WTC11 (cell line): ENCODE results near the gene CITED4. TPM values are rescaled to one million over a fixed set of nuclear protein-coding genes. Genes with fewer than 3 reads are reported as not detected.
A peak's percentile ranks its signal among the peaks of the same experiment; 100 is the strongest.

Experiments used
- ATAC-seq: fragments of 200-7000 bp; cut with Tn5 transposase; 2 replicates; pipeline ENCODE4 v1.10.0; 2021; ENCODE audit warnings: mild to moderate bottlenecking, moderate library complexity
- CTCF ChIA-PET: fragments of 300-600 bp; sonication (Branson Sonifier 250); formaldehyde crosslinking; loops from one replicate; lab custom pipeline; 2021; ENCODE audit warnings: antibody characterized with exemption; lab: Charles Lee
- POLR2A ChIA-PET: fragments of 350-600 bp; sonication (Branson Sonifier 250); formaldehyde crosslinking; loops from one replicate; lab custom pipeline; 2021; ENCODE audit warnings: antibody characterized with exemption; lab: Charles Lee
- DNase-seq: peaks from one replicate; pipeline ENCODE4 v3.0.0; 2021; ENCODE audit warnings: low spot score
- H3K27ac Mint-ChIP-seq: 2 replicates; pipeline ENCODE4 v1.8.0; 2021; ENCODE audit warnings: mixed read lengths
- H3K27me3 Mint-ChIP-seq: 2 replicates; pipeline ENCODE4 v1.8.0; 2021; ENCODE audit warnings: low read depth, mild to moderate bottlenecking, moderate library complexity, mixed read lengths
- H3K36me3 Mint-ChIP-seq: 2 replicates; pipeline ENCODE4 v1.8.0; 2021; ENCODE audit warnings: mixed read lengths
- H3K4me1 Mint-ChIP-seq: 2 replicates; pipeline ENCODE4 v1.8.0; 2022; ENCODE audit warnings: mixed read lengths
- H3K4me3 Mint-ChIP-seq: 2 replicates; pipeline ENCODE4 v1.8.0; 2021; ENCODE audit warnings: mild to moderate bottlenecking, moderate library complexity, mixed read lengths
- H3K9me3 Mint-ChIP-seq: 2 replicates; pipeline ENCODE4 v1.8.0; 2021; ENCODE audit warnings: mixed read lengths
- AFF4 ChIP-seq: sonication (generic); formaldehyde crosslinking; IDR thresholded peaks from 2 replicates; pipeline ENCODE4 v1.8.1; 2023; ENCODE audit warnings: mild to moderate bottlenecking, missing genetic modification reagents, borderline replicate concordance
- ATF3 ChIP-seq: sonication (generic); formaldehyde crosslinking; conservative IDR thresholded peaks from 2 replicates; pipeline ENCODE4 v1.8.1; 2022; ENCODE audit warnings: mild to moderate bottlenecking, missing genetic modification reagents
- CDX4 ChIP-seq: fragments of 250-450 bp; sonication (Bioruptor Pico); IDR thresholded peaks from 2 replicates; pipeline ENCODE4 v1.9.0; 2021; ENCODE audit warnings: moderate library complexity, mild to moderate bottlenecking, inconsistent platforms, borderline replicate concordance
- CREB1 ChIP-seq: sonication (generic); formaldehyde crosslinking; IDR thresholded peaks from 2 replicates; pipeline ENCODE4 v1.8.0; 2023; ENCODE audit warnings: mild to moderate bottlenecking, missing genetic modification reagents
- GRHL2 ChIP-seq: fragments of 250-450 bp; sonication (Bioruptor Pico); IDR thresholded peaks from 2 replicates; pipeline ENCODE4 v1.8.0; 2022; ENCODE audit warnings: mild to moderate bottlenecking, moderate library complexity; ENCODE audit not compliant: insufficient replicate concordance, severe bottlenecking
- MAX ChIP-seq: sonication (generic); formaldehyde crosslinking; IDR thresholded peaks from 2 replicates; pipeline ENCODE4 v1.8.0; 2022; ENCODE audit warnings: mild to moderate bottlenecking, missing genetic modification reagents
- NFATC4 ChIP-seq: fragments of 250-450 bp; sonication (Bioruptor Pico); IDR thresholded peaks from 2 replicates; pipeline ENCODE4 v1.9.0; 2021; ENCODE audit warnings: mild to moderate bottlenecking
- NFE2L1 ChIP-seq: sonication (generic); formaldehyde crosslinking; IDR thresholded peaks from 2 replicates; pipeline ENCODE4 v1.8.1; 2023; ENCODE audit warnings: missing genetic modification reagents
- NFYB ChIP-seq: sonication (generic); formaldehyde crosslinking; conservative IDR thresholded peaks from 2 replicates; pipeline ENCODE4 v1.8.0; 2022; ENCODE audit warnings: low read depth, missing genetic modification reagents
- ZBTB21 ChIP-seq: sonication (generic); formaldehyde crosslinking; IDR thresholded peaks from 2 replicates; pipeline ENCODE4 v1.8.1; 2023; ENCODE audit warnings: mild to moderate bottlenecking, missing genetic modification reagents, borderline replicate concordance
- ZNF121 ChIP-seq: sonication (generic); formaldehyde crosslinking; IDR thresholded peaks from 2 replicates; pipeline ENCODE4 v1.8.0; 2023; ENCODE audit warnings: missing genetic modification reagents
- ZNF138 ChIP-seq: sonication (generic); formaldehyde crosslinking; conservative IDR thresholded peaks from 2 replicates; pipeline ENCODE4 v1.8.1; 2022; ENCODE audit warnings: mild to moderate bottlenecking, moderate library complexity, missing genetic modification reagents
- ZNF423 ChIP-seq: fragments of 250-450 bp; sonication (Bioruptor Pico); IDR thresholded peaks from 2 replicates; pipeline ENCODE4 v2.1.2; 2022; ENCODE audit warnings: mild to moderate bottlenecking, moderate library complexity
- ZNF532 ChIP-seq: fragments of 250-450 bp; sonication (Bioruptor Pico); IDR thresholded peaks from 2 replicates; pipeline ENCODE4 v1.9.0; 2021; ENCODE audit warnings: mild to moderate bottlenecking, borderline replicate concordance
- ZNF671 ChIP-seq: fragments of 250-450 bp; sonication (Bioruptor Pico); IDR thresholded peaks from 2 replicates; pipeline ENCODE4 v1.8.0; 2021; ENCODE audit warnings: mild to moderate bottlenecking
- total RNA-seq: library from RNA; stranded (reverse); gene quantifications from 3 replicates; pipeline ENCODE4 v1.2.3, GENCODE V29; 2021
- TF ChIP-seq, protein P1 (sequence below): sonication (generic); formaldehyde crosslinking; IDR thresholded peaks from 2 replicates; pipeline ENCODE4 v1.8.1; 2023; ENCODE audit warnings: mild to moderate bottlenecking, missing genetic modification reagents

CITED4 gene
- total RNA-seq, 1 experiment from 2014 or later = 24.6 TPM

DNA sequence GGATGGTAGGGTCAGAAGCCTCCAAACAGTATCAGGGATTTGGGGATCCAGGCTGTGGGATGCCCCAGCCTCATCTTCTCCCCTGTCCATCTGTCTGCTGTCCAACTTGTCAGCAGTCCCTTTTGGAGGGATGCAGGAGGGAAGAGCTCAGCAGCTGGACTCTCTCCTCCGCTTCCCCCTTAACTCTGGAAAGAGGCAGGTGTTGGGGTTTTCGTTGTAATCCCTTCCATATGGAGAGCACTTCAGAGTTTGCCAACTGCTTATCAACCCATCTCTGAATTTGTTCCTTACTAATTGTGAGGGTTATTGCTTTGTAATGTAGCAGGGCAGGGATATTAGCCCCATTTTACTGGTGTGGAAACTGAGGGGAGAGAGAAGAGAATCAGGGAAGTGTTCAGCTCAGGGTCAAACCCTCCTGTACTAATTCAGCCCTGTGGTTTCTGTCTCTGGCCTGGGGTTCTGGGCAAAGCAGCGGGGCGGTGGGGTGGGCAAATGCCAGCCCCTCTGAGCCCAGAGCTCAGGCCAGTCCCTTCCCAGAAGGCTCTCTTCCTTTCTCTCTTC is 3.2 kb downstream of the CITED4 start:
- no peak for TF ChIP-seq CREB1
- TF ChIP-seq ZNF532 (CRISPR knock-in tag) = no peak
- no peak for TF ChIP-seq NFATC4 (CRISPR knock-in tag)
- no peak for TF ChIP-seq MAX
- no peak for TF ChIP-seq ATF3 (CRISPR knock-in tag)
- no peak for TF ChIP-seq NFE2L1
- TF ChIP-seq ZNF121 = no peak
- no peak for TF ChIP-seq ZNF671
- no peak for TF ChIP-seq ZBTB21 (CRISPR knock-in tag)
- TF ChIP-seq GRHL2 (CRISPR knock-in tag) = no peak
- no peak for TF ChIP-seq ZNF138 (CRISPR knock-in tag)
- TF ChIP-seq, protein P1, sequence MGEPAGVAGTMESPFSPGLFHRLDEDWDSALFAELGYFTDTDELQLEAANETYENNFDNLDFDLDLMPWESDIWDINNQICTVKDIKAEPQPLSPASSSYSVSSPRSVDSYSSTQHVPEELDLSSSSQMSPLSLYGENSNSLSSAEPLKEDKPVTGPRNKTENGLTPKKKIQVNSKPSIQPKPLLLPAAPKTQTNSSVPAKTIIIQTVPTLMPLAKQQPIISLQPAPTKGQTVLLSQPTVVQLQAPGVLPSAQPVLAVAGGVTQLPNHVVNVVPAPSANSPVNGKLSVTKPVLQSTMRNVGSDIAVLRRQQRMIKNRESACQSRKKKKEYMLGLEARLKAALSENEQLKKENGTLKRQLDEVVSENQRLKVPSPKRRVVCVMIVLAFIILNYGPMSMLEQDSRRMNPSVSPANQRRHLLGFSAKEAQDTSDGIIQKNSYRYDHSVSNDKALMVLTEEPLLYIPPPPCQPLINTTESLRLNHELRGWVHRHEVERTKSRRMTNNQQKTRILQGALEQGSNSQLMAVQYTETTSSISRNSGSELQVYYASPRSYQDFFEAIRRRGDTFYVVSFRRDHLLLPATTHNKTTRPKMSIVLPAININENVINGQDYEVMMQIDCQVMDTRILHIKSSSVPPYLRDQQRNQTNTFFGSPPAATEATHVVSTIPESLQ (CRISPR knock-in tag) = no peak
- TF ChIP-seq NFYB (CRISPR knock-in tag) = no peak
- no peak for TF ChIP-seq CDX4
- DNase-seq (no peak), ATAC-seq (no peak)
- Mint-ChIP-seq H3K27ac (no peak overlapping the region), H3K4me3 (no peak overlapping the region), H3K4me1 (peaks cover 18% of the 10 kb centered on the region), H3K9me3 (no peaks in the 10 kb centered on the region), H3K27me3 (peaks cover 32% of the 10 kb centered on the region), H3K36me3 (no peaks in the 10 kb centered on the region)
- ChIA-PET CTCF (interaction anchor here (1.7 to 19.7 kb wide), 3 partner anchors 10 to 93 kb away, joined by 5 to 515 read pairs (median 13); no protein-coding TSS in a partner anchor), POLR2A (no interaction called here)

DNA sequence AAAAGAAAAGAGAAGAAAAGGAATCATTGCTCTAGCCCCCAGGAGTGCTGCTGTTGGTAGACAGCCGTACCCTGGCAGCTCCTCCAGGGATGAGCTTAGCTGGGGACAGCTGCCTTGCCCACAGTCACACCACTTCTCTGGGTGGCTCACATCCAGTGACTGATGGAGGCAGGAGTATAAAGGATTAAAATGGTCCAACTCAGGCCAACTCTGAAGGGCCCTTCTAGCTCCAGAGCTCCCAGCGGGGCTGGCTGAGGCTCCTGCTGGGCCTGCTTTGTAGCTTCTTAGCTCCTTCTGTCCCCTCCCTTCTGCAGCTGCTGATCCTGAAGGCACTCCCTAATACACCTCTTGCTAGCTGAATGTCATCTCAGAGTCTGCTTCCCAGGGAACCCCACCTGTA is 4.4 kb downstream of the CITED4 start:
- Mint-ChIP-seq H3K36me3 (no peaks in the 10 kb centered on the region), H3K27ac (no peak overlapping the region), H3K9me3 (no peaks in the 10 kb centered on the region), H3K4me1 (peaks cover 11% of the 10 kb centered on the region), H3K27me3 (peaks cover 32% of the 10 kb centered on the region), H3K4me3 (no peak overlapping the region)
- ChIA-PET POLR2A (interaction anchor here (0.6 kb wide), 1 partner anchor 91 kb away, joined by 3 read pairs; no protein-coding TSS in a partner anchor), CTCF (interaction anchor here (0.7 to 19.7 kb wide), 4 partner anchors 8 to 163 kb away, joined by 3 to 515 read pairs (median 8); no protein-coding TSS in a partner anchor)
- TF ChIP-seq AFF4 (CRISPR knock-in tag) = no peak
- TF ChIP-seq ZNF423 (CRISPR knock-in tag) = peak; percentile 56
- ATAC-seq (no peak), DNase-seq (no peak)
